Neural cell (in vitro differentiated cells): Measurements from ENCODE around the gene ATP2C2.

Experiments used
- CTCF ChIP-seq: fragments of 450-650 bp; IDR thresholded peaks from 2 replicates; pipeline ENCODE4 v1.5.1; 2014; ENCODE audit warnings: antibody characterized with exemption, mild to moderate bottlenecking, moderate library complexity; ENCODE audit not compliant: poor library complexity, severe bottlenecking
- EZH2 ChIP-seq: fragments of 200-600, 300-800 bp; shearing (Covaris generic), sonication (generic); IDR thresholded peaks from 2 replicates; pipeline ENCODE4 v1.6.1; 2014; ENCODE audit warnings: antibody characterized with exemption, low read length, borderline replicate concordance, mild to moderate bottlenecking; ENCODE audit not compliant: insufficient read depth, poor library complexity, severe bottlenecking
- RAD21 ChIP-seq: fragments of 450-650 bp; conservative IDR thresholded peaks from 2 replicates; pipeline ENCODE4 v1.6.1; 2014; ENCODE audit warnings: antibody characterized with exemption, mild to moderate bottlenecking, moderate library complexity

- no peak for TF ChIP-seq CTCF
- no peak for TF ChIP-seq RAD21
- TF ChIP-seq EZH2, result no peak
Observed at GRCh38 chr16:84371553-84371865, 3.2 kb downstream of the ATP2C2 start.
